ENCODE measurements around the gene RSAD2. TPM values are rescaled to one million over a fixed set of nuclear protein-coding genes. Genes with fewer than 3 reads are reported as not detected.

RSAD2 gene
- total RNA-seq, 1 experiment from 2014 or later = 0.18 TPM

DNA sequence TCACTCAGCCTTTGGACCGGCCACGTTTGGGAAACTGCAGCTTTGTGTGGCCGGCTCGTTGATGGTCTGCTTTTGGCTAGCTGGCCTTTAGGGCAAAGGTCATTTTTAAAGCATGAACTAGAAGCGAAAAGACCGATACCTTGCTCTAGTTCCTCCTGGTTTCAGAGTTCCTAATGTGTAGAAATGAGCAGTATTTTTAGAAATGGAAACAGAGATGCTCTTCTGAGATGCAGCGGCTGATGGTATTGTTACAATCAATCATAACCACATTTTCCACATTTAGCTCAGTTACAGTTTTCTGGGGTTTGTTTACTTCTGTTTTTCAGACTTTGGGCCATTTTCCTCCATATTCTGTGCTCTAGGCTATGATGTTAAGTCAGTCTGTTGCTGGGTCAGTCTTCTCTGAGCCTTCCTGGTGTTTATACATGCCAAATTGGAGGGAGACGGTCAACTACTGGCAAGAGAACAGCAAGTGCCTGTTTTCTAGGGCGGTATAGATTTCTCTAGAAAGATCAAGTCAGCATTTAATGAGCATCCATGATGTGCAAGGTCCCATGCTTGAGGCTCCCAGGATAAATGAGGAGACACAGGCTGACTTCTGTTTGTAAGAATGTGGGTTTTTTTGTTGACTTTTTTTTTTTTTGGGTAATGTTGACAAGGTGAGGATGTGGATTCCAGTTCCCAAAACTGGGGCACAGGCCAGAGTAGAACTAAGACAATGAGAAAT, 67.7 kb downstream of the RSAD2 start:
- TF ChIP-seq, protein P1, sequence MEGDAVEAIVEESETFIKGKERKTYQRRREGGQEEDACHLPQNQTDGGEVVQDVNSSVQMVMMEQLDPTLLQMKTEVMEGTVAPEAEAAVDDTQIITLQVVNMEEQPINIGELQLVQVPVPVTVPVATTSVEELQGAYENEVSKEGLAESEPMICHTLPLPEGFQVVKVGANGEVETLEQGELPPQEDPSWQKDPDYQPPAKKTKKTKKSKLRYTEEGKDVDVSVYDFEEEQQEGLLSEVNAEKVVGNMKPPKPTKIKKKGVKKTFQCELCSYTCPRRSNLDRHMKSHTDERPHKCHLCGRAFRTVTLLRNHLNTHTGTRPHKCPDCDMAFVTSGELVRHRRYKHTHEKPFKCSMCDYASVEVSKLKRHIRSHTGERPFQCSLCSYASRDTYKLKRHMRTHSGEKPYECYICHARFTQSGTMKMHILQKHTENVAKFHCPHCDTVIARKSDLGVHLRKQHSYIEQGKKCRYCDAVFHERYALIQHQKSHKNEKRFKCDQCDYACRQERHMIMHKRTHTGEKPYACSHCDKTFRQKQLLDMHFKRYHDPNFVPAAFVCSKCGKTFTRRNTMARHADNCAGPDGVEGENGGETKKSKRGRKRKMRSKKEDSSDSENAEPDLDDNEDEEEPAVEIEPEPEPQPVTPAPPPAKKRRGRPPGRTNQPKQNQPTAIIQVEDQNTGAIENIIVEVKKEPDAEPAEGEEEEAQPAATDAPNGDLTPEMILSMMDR (IDR thresholded peaks at IDR 0.05; ENCODE audit: insufficient read depth in 1 of 2, low read depth in 1 of 2, low read length in 1 of 2, severe bottlenecking in 1 of 2, unreplicated experiment in 1 of 2) = no peak
- H3K4me1 Mint-ChIP-seq (ENCODE audit: low read depth, unreplicated experiment) = no peaks in the 10 kb centered on the region
- no peaks in the 10 kb centered on the region; the same call in 1 of the 2 replicates for H3K27me3 ChIP-seq (replicated peaks; ENCODE audit: control insufficient read depth, insufficient read depth, low read length)
- no peak overlapping the region for H3K27ac Mint-ChIP-seq (ENCODE audit: unreplicated experiment)
- ChIA-PET CTCF (no interaction called here), POLR2A (no interaction called here)
- H3K27me3 Mint-ChIP-seq (ENCODE audit: insufficient read depth, unreplicated experiment) = no peaks in the 10 kb centered on the region
- no peaks in the 10 kb centered on the region for H3K36me3 Mint-ChIP-seq (ENCODE audit: insufficient read depth, unreplicated experiment)
- no peaks in the 10 kb centered on the region for H3K9me3 ChIP-seq
- no TSS peak for BruUV-seq (replicated peaks)
- H3K4me1 ChIP-seq = no peaks in the 10 kb centered on the region
- intact Hi-C loops (cut with micrococcal nuclease; ENCODE audit: unreplicated experiment) = no loop called here
- no peak overlapping the region for H3K4me3 ChIP-seq (ENCODE audit: low read depth, low read length)
- DNase-seq = no peak
- H3K9me3 Mint-ChIP-seq (ENCODE audit: unreplicated experiment) = no peaks in the 10 kb centered on the region
- H3K36me3 ChIP-seq (ENCODE audit: control insufficient read depth, insufficient read depth, low read length) = no peaks in the 10 kb centered on the region
- H3K4me3 Mint-ChIP-seq (ENCODE audit: unreplicated experiment) = no peak overlapping the region

DNA sequence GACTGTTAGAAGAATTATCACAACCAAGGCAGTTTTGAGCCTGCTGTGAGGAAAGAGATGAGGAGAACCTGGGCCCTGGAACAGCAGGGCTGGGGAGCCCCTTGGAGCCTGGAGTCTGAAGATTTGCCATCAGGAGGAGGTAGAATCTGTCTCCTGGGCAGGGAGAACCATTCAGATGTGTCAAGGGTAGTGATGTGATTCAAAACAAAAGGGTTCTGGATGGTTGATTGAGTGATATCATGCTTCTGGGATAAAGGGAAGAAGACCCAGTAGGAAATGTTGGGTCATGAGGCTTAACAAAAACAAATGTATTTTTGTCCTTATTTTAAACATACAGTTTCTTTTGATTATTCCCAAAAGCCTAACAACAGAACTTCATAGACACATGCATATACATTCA, 68.2 kb downstream of the RSAD2 start:
- intact Hi-C loops (cut with micrococcal nuclease; ENCODE audit: unreplicated experiment) = no loop called here
- H3K4me1 Mint-ChIP-seq (ENCODE audit: low read depth, unreplicated experiment) = no peaks in the 10 kb centered on the region
- Histone ChIP-seq H3K4me1 (no peaks in the 10 kb centered on the region), H3K27me3 (replicated peaks; ENCODE audit: control insufficient read depth, insufficient read depth, low read length) (no peaks in the 10 kb centered on the region; the same call in 1 of the 2 replicates), H3K4me3 (ENCODE audit: low read depth, low read length) (no peak overlapping the region), H3K9me3 (no peaks in the 10 kb centered on the region), H3K36me3 (ENCODE audit: control insufficient read depth, insufficient read depth, low read length) (no peaks in the 10 kb centered on the region)
- POLR2A ChIA-PET = no interaction called here
- no peaks in the 10 kb centered on the region for H3K27me3 Mint-ChIP-seq (ENCODE audit: insufficient read depth, unreplicated experiment)
- TF ChIP-seq, protein P1 (IDR thresholded peaks at IDR 0.05; ENCODE audit: insufficient read depth in 1 of 2, low read depth in 1 of 2, low read length in 1 of 2, severe bottlenecking in 1 of 2, unreplicated experiment in 1 of 2) = no peak
- CTCF ChIA-PET = no interaction called here
- no peaks in the 10 kb centered on the region for H3K9me3 Mint-ChIP-seq (ENCODE audit: unreplicated experiment)
- H3K4me3 Mint-ChIP-seq (ENCODE audit: unreplicated experiment) = no peak overlapping the region
- DNase-seq = no peak
- H3K27ac Mint-ChIP-seq (ENCODE audit: unreplicated experiment) = no peak overlapping the region
- H3K36me3 Mint-ChIP-seq (ENCODE audit: insufficient read depth, unreplicated experiment) = no peaks in the 10 kb centered on the region
- no TSS peak for BruUV-seq (replicated peaks)

DNA sequence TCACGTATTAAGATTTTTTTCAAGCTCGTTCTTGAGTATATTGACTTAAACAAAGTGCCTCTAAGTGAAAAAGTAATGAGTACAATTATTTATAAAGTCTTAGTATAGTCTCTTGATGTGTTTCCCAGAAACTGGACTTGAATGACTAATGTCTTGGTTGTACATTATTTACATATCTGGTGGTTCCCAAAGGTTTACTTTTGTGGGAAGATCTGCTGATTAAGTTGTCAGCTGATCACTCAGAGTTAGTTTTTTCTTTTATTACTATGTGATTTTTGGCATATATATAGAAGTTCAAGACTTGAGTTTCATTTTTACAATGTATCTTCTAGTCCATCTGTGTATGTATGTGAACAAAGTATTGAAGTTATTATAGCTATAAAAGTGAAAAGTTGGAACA, 69.1 kb downstream of the RSAD2 start:
- Mint-ChIP-seq H3K4me1 (ENCODE audit: low read depth, unreplicated experiment) (no peaks in the 10 kb centered on the region), H3K9me3 (ENCODE audit: unreplicated experiment) (no peaks in the 10 kb centered on the region), H3K27me3 (ENCODE audit: insufficient read depth, unreplicated experiment) (no peaks in the 10 kb centered on the region), H3K36me3 (ENCODE audit: insufficient read depth, unreplicated experiment) (no peaks in the 10 kb centered on the region), H3K27ac (ENCODE audit: unreplicated experiment) (no peak overlapping the region), H3K4me3 (ENCODE audit: unreplicated experiment) (no peak overlapping the region)
- H3K4me3 ChIP-seq (ENCODE audit: low read depth, low read length) = no peak overlapping the region
- H3K27me3 ChIP-seq (replicated peaks; ENCODE audit: control insufficient read depth, insufficient read depth, low read length) = no peaks in the 10 kb centered on the region; the same call in 1 of the 2 replicates
- ChIA-PET POLR2A (no interaction called here), CTCF (no interaction called here)
- no peaks in the 10 kb centered on the region for H3K4me1 ChIP-seq
- TF ChIP-seq, protein P1 (IDR thresholded peaks at IDR 0.05; ENCODE audit: insufficient read depth in 1 of 2, low read depth in 1 of 2, low read length in 1 of 2, severe bottlenecking in 1 of 2, unreplicated experiment in 1 of 2) = no peak
- no peaks in the 10 kb centered on the region for H3K9me3 ChIP-seq
- no peak for DNase-seq
- no TSS peak for BruUV-seq (replicated peaks)
- intact Hi-C loops (cut with micrococcal nuclease; ENCODE audit: unreplicated experiment) = no loop called here
- H3K36me3 ChIP-seq (ENCODE audit: control insufficient read depth, insufficient read depth, low read length) = no peaks in the 10 kb centered on the region

Other genes with a start within 250 kb of the RSAD2 start
- gene CMPK2, start 11.9 kb upstream of the RSAD2 start, total RNA-seq (2022) = 0.52 and 0.53 TPM in 2 replicates
- gene RNF144A, start 39.6 kb downstream of the RSAD2 start, total RNA-seq (2022) = 1.6 and 3.0 TPM in 2 replicates

Data from Caco-2 (cell line).